Left lung (tissue), 10 donors: ENCODE data around the gene ZNF738. TPM values are rescaled to one million over a fixed set of nuclear protein-coding genes. Genes with fewer than 3 reads are reported as not detected.
A peak's percentile ranks its signal among the peaks of the same experiment; 100 is the strongest.

Source experiments
- ATAC-seq: fragments of 200-7000 bp; cut with Tn5 transposase; one replicate; pipeline ENCODE4 v1.9.1; 2020; ENCODE audit warnings: moderate library complexity
- DNase-seq, 4 donors: peaks; one replicate each; pipeline ENCODE4 v3.0.0-alpha.2; 2013 to 2020
- H3K27ac ChIP-seq, 2 donors: fragments of 200-600 bp; sonication (generic) in 1 of 2; one replicate each; pipeline versions ENCODE4 v1.5.0 to v1.8.0; 2020 to 2021
- H3K27me3 ChIP-seq, 2 donors: fragments of 200-600 bp; sonication (generic) in 1 of 2; one replicate each; pipeline versions ENCODE4 v1.5.0 to v1.8.0; 2020 to 2021
- H3K36me3 ChIP-seq, 2 donors: fragments of 200-600 bp; sonication (generic) in 1 of 2; one replicate each; pipeline versions ENCODE4 v1.5.0 to v1.8.0; 2020 to 2021
- H3K4me1 ChIP-seq, 2 donors: fragments of 200-600 bp; one replicate each; pipeline ENCODE4 v1.8.0; 2021
- H3K4me3 ChIP-seq, 2 donors: fragments of 200-600 bp; sonication (generic) in 1 of 2; one replicate each; pipeline versions ENCODE4 v1.5.0 to v1.8.0; 2020 to 2021; ENCODE audit warnings: mild to moderate bottlenecking in 1 of 2
- H3K9me3 ChIP-seq, 2 donors: fragments of 200-600 bp; sonication (generic) in 1 of 2; one replicate each; pipeline versions ENCODE4 v1.5.0 to v1.8.0; 2020 to 2021
- CTCF ChIP-seq, 2 donors: fragments of 200-600 bp; sonication (generic) in 1 of 2; IDR thresholded peaks; one replicate each; pipeline versions ENCODE4 v1.5.0 to v1.8.0; 2021; ENCODE audit warnings: antibody characterized with exemption in 2 of 2
- intact Hi-C, 2 donors: fragments of 100-400 bp; cut with DNase I; formaldehyde crosslinking; loops; one replicate each; pipeline versions ENCODE4 v1.11.2 to v1.14.2; 2022
- polyA plus RNA-seq, 6 donors: library from polyadenylated mRNA; unstranded; fragments of 120-200 nt; gene quantifications; one replicate each; pipeline ENCODE4 v1.2.1, GENCODE V29; 2013; ENCODE audit not compliant: insufficient read length in 6 of 6
- total RNA-seq, 2 donors: library from RNA; stranded (reverse); fragmentation: NEBNext Ultra II Directional; extraction: Animal tissue kit (Norgen Biotek cat#: 25700); gene quantifications; one replicate each; pipeline ENCODE4 v1.2.1, GENCODE V29; 2021
- donor health status: DM: no; HTN: yes; CAD: no.
- donor health status: DM: no; HTN: no; CAD: no.

ZNF738 gene
- total and polyA plus RNA-seq, 8 donors, result 7.2 to 46.2 (median 36.6) TPM

GRCh38 chr19:21383980-21384582 is 25.3 kb downstream of the ZNF738 start:
- DNase-seq, result no peak
- Histone ChIP-seq H3K4me3 (no peak overlapping the region), H3K27ac (no peak overlapping the region), H3K27me3 (no peaks in the 10 kb centered on the region), H3K9me3 (peaks cover 5 to 100% of the 10 kb centered on the region in 2 donors), H3K4me1 (no peaks in the 10 kb centered on the region), H3K36me3 (peaks cover 0 to 44% of the 10 kb centered on the region in 2 donors)
- ATAC-seq, result no peak
- TF ChIP-seq CTCF (IDR thresholded peaks at IDR 0.05), result no peak
- intact Hi-C loops, result no loop called here

- no peak for TF ChIP-seq CTCF (IDR thresholded peaks at IDR 0.05)
- H3K36me3 ChIP-seq, result peaks cover 3 to 19% of the 10 kb centered on the region in 2 donors
- DNase-seq, result no peak
- no peak overlapping the region for H3K4me3 ChIP-seq
- H3K27me3 ChIP-seq, result no peaks in the 10 kb centered on the region
- peaks cover 0 to 28% of the 10 kb centered on the region in 2 donors for H3K9me3 ChIP-seq
- H3K4me1 ChIP-seq, result peaks cover 0 to 22% of the 10 kb centered on the region in 2 donors
- intact Hi-C loops, result no loop called here
- no peak overlapping the region for H3K27ac ChIP-seq
- ATAC-seq, result no peak
These were observed 37.3 kb downstream of the ZNF738 start for GRCh38 chr19:21396121-21396520.

GRCh38 chr19:21396893-21397572 is 38.2 kb downstream of the ZNF738 start, which contains the start of gene ZNF493:
Gene ZNF493, plus strand, starts transcription at chr19:21397133. Its CDS starts 105 bp downstream, at chr19:21397238.
- peaks cover 3 to 26% of the 10 kb centered on the region in 2 donors for H3K36me3 ChIP-seq
- no peak for TF ChIP-seq CTCF (IDR thresholded peaks at IDR 0.05)

GRCh38 chr19:21398851-21399250 is 40.1 kb downstream of the ZNF738 start:
- Histone ChIP-seq H3K27me3 (no peaks in the 10 kb centered on the region), H3K4me3 (no peak overlapping the region), H3K36me3 (peaks cover 3 to 44% of the 10 kb centered on the region in 2 donors), H3K27ac (no peak overlapping the region), H3K9me3 (peaks cover 0 to 30% of the 10 kb centered on the region in 2 donors), H3K4me1 (peaks cover 0 to 22% of the 10 kb centered on the region in 2 donors)
- intact Hi-C loops, result no loop called here
- TF ChIP-seq CTCF (IDR thresholded peaks at IDR 0.05), result no peak
- ATAC-seq, result no peak
- no peak for DNase-seq

More at GRCh38 chr19:21396893-21397572, 38.2 kb downstream of the ZNF738 start, which contains the start of gene ZNF493:
- H3K27me3 ChIP-seq, result no peaks in the 10 kb centered on the region
- peaks cover 0 to 26% of the 10 kb centered on the region in 2 donors for H3K9me3 ChIP-seq
- peak within 1 kb of the TSS; percentile 72 to 83 for H3K4me3 ChIP-seq
- intact Hi-C loops, result no loop called here
- DNase-seq (peak; percentile 90 to 96 (median 94)), ATAC-seq (peak; percentile 100)
- H3K4me1 ChIP-seq, result peaks cover 0 to 22% of the 10 kb centered on the region in 2 donors
- H3K27ac ChIP-seq, result peak within 1 kb of the TSS; percentile 82 to 93

- no peak overlapping the region for H3K27ac ChIP-seq
- H3K4me1 ChIP-seq, result peaks cover 0 to 22% of the 10 kb centered on the region in 2 donors
- no peaks in the 10 kb centered on the region for H3K27me3 ChIP-seq
- no peak for ATAC-seq
- intact Hi-C loops, result no loop called here
- H3K9me3 ChIP-seq, result peaks cover 0 to 40% of the 10 kb centered on the region in 2 donors
- TF ChIP-seq CTCF (IDR thresholded peaks at IDR 0.05), result no peak
- H3K4me3 ChIP-seq, result no peak overlapping the region
- H3K36me3 ChIP-seq, result peaks cover 3 to 75% of the 10 kb centered on the region in 2 donors
- no peak for DNase-seq
These were observed 43.6 kb downstream of the ZNF738 start for GRCh38 chr19:21402303-21402985.
